Activated T-cell treated with anti-CD3 and anti-CD28 coated beads, Interleukin-2, amount 50 U/mL, for 1 hour (primary cell): ENCODE measurements around the gene VSIG10.
"Not testable (repeated sequence)": the region's sequence is repeated elsewhere in the genome, so short reads cannot be mapped to it uniquely, and the experiment has no call there.

ENCODE experiments used
- DNase-seq: peaks from one replicate; pipeline ENCODE4 v3.0.0-alpha.2; 2020

VSIG10 gene

GRCh38 chr12:118025168-118025567, 78.6 kb downstream of the VSIG10 start:
- DNase-seq: no peak

- DNase-seq: no peak
Observed at GRCh38 chr12:118023301-118023860, 80.4 kb downstream of the VSIG10 start.

- no peak for DNase-seq
Observed at GRCh38 chr12:118022728-118023109, 81.1 kb downstream of the VSIG10 start.

- DNase-seq: not testable (repeated sequence)
Observed at GRCh38 chr12:118022097-118022727, 81.6 kb downstream of the VSIG10 start.

- no peak for DNase-seq
Observed at GRCh38 chr12:118020036-118020435, 83.8 kb downstream of the VSIG10 start.

GRCh38 chr12:118017926-118018325, 85.9 kb downstream of the VSIG10 start:
- DNase-seq: no peak

GRCh38 chr12:118016424-118017264, 87.2 kb downstream of the VSIG10 start, which contains the start of gene RFC5:
RFC5 (plus strand) TSS chr12:118016703; CDS start chr12:118016828, 125 bp downstream.
- peak; percentile 97 for DNase-seq

GRCh38 chr12:118015944-118016343, 87.9 kb downstream of the VSIG10 start:
- DNase-seq: no peak

- DNase-seq: no peak
Observed at GRCh38 chr12:118015306-118015705, 88.5 kb downstream of the VSIG10 start.
